ENCODE results near the gene VPS36.

DNA sequence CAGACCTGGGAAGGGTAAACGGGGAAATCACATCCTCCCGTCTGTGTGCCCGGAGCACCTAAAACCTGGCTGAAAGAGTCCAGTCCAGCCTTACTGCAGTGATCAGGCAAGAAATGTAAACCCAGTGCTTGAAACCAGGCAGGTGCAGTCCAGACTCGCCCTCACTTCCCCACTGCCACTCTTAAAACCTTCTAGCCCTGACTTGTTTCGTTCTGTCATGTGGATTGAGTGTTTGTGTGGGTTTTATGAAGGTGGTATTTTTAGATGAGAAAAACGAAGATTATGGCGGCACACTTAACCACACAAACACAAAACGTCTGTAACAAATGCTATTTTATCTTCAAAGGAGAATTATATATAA is 4.0 kb upstream of the VPS36 start:
- TF ChIP-seq CEBPB (tag; IDR thresholded peaks at IDR 0.05) (no peak), ETV5 (CRISPR knock-in tag; IDR thresholded peaks at IDR 0.05; ENCODE audit: low read depth) (no peak), TGIF2 (CRISPR knock-in tag; IDR thresholded peaks at IDR 0.05) (no peak), HMG20A (CRISPR knock-in tag; conservative IDR thresholded peaks at IDR 0.05) (no peak), CREM (IDR thresholded peaks at IDR 0.05; ENCODE audit: low read depth) (no peak), ZNF507 (tag; conservative IDR thresholded peaks at IDR 0.05) (no peak), MYC (IDR thresholded peaks at IDR 0.05; ENCODE audit: low read depth, low read length) (no peak), MYC (CRISPR knock-in tag; IDR thresholded peaks at IDR 0.05; ENCODE audit: borderline replicate concordance, low read depth) (no peak), NFATC3 (IDR thresholded peaks at IDR 0.05) (no peak), POLR2AphosphoS5 (IDR thresholded peaks at IDR 0.05; ENCODE audit: control insufficient read depth, insufficient read depth, low read depth, low read length) (no peak), EZH2 (IDR thresholded peaks at IDR 0.05; ENCODE audit: borderline replicate concordance, low read depth, low read length) (no peak), ESRRB (CRISPR knock-in tag; IDR thresholded peaks at IDR 0.05; ENCODE audit: borderline replicate concordance) (no peak)
- TF ChIP-seq, protein P1, sequence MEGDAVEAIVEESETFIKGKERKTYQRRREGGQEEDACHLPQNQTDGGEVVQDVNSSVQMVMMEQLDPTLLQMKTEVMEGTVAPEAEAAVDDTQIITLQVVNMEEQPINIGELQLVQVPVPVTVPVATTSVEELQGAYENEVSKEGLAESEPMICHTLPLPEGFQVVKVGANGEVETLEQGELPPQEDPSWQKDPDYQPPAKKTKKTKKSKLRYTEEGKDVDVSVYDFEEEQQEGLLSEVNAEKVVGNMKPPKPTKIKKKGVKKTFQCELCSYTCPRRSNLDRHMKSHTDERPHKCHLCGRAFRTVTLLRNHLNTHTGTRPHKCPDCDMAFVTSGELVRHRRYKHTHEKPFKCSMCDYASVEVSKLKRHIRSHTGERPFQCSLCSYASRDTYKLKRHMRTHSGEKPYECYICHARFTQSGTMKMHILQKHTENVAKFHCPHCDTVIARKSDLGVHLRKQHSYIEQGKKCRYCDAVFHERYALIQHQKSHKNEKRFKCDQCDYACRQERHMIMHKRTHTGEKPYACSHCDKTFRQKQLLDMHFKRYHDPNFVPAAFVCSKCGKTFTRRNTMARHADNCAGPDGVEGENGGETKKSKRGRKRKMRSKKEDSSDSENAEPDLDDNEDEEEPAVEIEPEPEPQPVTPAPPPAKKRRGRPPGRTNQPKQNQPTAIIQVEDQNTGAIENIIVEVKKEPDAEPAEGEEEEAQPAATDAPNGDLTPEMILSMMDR (IDR thresholded peaks at IDR 0.05 in 2 of 3, conservative IDR thresholded peaks at IDR 0.05 in 1 of 3; ENCODE audit: insufficient read depth in 2 of 3, low read depth in 1 of 3, low read length in 3 of 3) = no peak
- TF ChIP-seq, protein P2, sequence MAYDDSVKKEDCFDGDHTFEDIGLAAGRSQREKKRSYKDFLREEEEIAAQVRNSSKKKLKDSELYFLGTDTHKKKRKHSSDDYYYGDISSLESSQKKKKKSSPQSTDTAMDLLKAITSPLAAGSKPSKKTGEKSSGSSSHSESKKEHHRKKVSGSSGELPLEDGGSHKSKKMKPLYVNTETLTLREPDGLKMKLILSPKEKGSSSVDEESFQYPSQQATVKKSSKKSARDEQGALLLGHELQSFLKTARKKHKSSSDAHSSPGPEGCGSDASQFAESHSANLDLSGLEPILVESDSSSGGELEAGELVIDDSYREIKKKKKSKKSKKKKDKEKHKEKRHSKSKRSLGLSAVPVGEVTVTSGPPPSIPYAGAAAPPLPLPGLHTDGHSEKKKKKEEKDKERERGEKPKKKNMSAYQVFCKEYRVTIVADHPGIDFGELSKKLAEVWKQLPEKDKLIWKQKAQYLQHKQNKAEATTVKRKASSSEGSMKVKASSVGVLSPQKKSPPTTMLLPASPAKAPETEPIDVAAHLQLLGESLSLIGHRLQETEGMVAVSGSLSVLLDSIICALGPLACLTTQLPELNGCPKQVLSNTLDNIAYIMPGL (CRISPR knock-in tag; IDR thresholded peaks at IDR 0.05) = no peak
